ENCODE results near the gene LAD1.

LAD1 gene

GRCh38 chr1:201336711-201337450, 62.2 kb downstream of the LAD1 start:
- DNase-seq (ENCODE audit: extremely low read depth, low read depth) = no peak
- no peak for TF ChIP-seq CTCF (IDR thresholded peaks at IDR 0.05; ENCODE audit: low read depth, low read length)

GRCh38 chr1:201335901-201336300, 63.2 kb downstream of the LAD1 start:
- DNase-seq (ENCODE audit: extremely low read depth, low read depth) = no peak
- TF ChIP-seq CTCF (IDR thresholded peaks at IDR 0.05; ENCODE audit: low read depth, low read length) = no peak

GRCh38 chr1:201335174-201335870, 63.8 kb downstream of the LAD1 start:
- no peak for DNase-seq (ENCODE audit: extremely low read depth, low read depth)
- TF ChIP-seq CTCF (IDR thresholded peaks at IDR 0.05; ENCODE audit: low read depth, low read length) = no peak

- DNase-seq (ENCODE audit: extremely low read depth, low read depth) = no peak
- no peak for TF ChIP-seq CTCF (IDR thresholded peaks at IDR 0.05; ENCODE audit: low read depth, low read length)
Measured at GRCh38 chr1:201334325-201335173, 64.6 kb downstream of the LAD1 start.

GRCh38 chr1:201332616-201333335, 66.3 kb downstream of the LAD1 start:
- DNase-seq (ENCODE audit: extremely low read depth, low read depth) = no peak
- TF ChIP-seq CTCF (IDR thresholded peaks at IDR 0.05; ENCODE audit: low read depth, low read length) = no peak

- DNase-seq (ENCODE audit: extremely low read depth, low read depth) = no peak
- no peak for TF ChIP-seq CTCF (IDR thresholded peaks at IDR 0.05; ENCODE audit: low read depth, low read length)
Measured at GRCh38 chr1:201332021-201332420, 67.1 kb downstream of the LAD1 start.
